VCaP (cell line): ENCODE results near the gene RNF150.

Experiments used
- H3K27ac ChIP-seq: fragments of 450-650 bp; 2 replicates; pipeline ENCODE4 v1.5.1; 2017
- CTCF ChIP-seq: fragments of 450-650 bp; conservative IDR thresholded peaks from 2 replicates; pipeline ENCODE4 v1.5.1; 2017; ENCODE audit warnings: mild to moderate bottlenecking, moderate library complexity

The RNF150 gene

GRCh38 chr4:140937866-140938265 lies 195.4 kb downstream of the RNF150 start:
- H3K27ac ChIP-seq = no peak overlapping the region
- no peak for TF ChIP-seq CTCF

GRCh38 chr4:140935254-140935653 lies 198.0 kb downstream of the RNF150 start:
- H3K27ac ChIP-seq = no peak overlapping the region
- no peak for TF ChIP-seq CTCF

GRCh38 chr4:140932501-140933045 lies 200.7 kb downstream of the RNF150 start:
- no peak for TF ChIP-seq CTCF
- H3K27ac ChIP-seq = no peak overlapping the region

- no peak overlapping the region for H3K27ac ChIP-seq
- TF ChIP-seq CTCF = no peak
These were observed 201.4 kb downstream of the RNF150 start for GRCh38 chr4:140931911-140932310.

GRCh38 chr4:140930557-140930956 lies 202.7 kb downstream of the RNF150 start:
- no peak for TF ChIP-seq CTCF
- H3K27ac ChIP-seq = no peak overlapping the region

GRCh38 chr4:140930011-140930410 lies 203.3 kb downstream of the RNF150 start:
- no peak overlapping the region for H3K27ac ChIP-seq
- no peak for TF ChIP-seq CTCF

GRCh38 chr4:140928880-140929279 lies 204.4 kb downstream of the RNF150 start:
- TF ChIP-seq CTCF = no peak
- no peak overlapping the region for H3K27ac ChIP-seq
